C4-2B (cell line): ENCODE measurements around the gene LIPG.

Source experiments
- CTCF ChIP-seq: fragments of 450-650 bp; conservative IDR thresholded peaks from 2 replicates; pipeline ENCODE4 v1.5.1; 2017; ENCODE audit warnings: mild to moderate bottlenecking
- ZFX ChIP-seq: fragments of 450-650 bp; IDR thresholded peaks from 2 replicates; pipeline ENCODE4 v1.6.1; 2017

GRCh38 chr18:49626842-49627467, 65.1 kb downstream of the LIPG start:
- TF ChIP-seq CTCF (no peak), ZFX (no peak)
